Subcutaneous adipose tissue (tissue), 4 donors: ENCODE results near the gene USP35. TPM values are rescaled to one million over a fixed set of nuclear protein-coding genes. Genes with fewer than 3 reads are reported as not detected.

Source experiments
- total RNA-seq, 4 donors: library from RNA; depleted of rRNA; stranded (reverse); fragments of >200 nt; gene quantifications; one replicate each; pipeline ENCODE4 v1.1.0, GENCODE V29; 2016
- TF ChIP-seq, protein P1 (sequence below): fragments of 450-650 bp; IDR thresholded peaks from one replicate; pipeline ENCODE4 v1.5.1; 2016; ENCODE audit warnings: low read depth, mild to moderate bottlenecking, control low read depth, antibody characterized with exemption, moderate library complexity

USP35 gene
- total RNA-seq, 4 donors from 2014 or later, result 6.8 to 13.2 (median 9.8) TPM

DNA sequence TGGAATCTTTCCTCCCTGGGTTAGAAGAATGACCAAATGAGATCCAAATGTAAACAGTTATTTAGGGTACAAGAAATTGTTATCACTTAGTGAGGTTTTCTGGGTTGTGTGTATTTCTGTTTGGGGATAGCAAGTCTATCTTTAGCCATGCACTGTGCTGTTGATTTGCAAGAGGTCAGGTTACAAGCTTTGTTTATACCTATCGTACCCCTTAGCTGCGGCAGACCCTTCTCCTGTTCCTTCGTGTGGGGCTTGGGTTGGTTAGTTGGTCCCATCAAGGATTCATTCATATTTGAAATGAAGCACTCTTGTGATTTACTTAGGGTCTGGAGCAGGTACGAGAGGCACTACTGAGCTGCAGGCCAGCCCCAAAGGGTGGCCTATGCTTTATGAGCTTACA, 72.6 kb downstream of the USP35 start:
- TF ChIP-seq, protein P1, sequence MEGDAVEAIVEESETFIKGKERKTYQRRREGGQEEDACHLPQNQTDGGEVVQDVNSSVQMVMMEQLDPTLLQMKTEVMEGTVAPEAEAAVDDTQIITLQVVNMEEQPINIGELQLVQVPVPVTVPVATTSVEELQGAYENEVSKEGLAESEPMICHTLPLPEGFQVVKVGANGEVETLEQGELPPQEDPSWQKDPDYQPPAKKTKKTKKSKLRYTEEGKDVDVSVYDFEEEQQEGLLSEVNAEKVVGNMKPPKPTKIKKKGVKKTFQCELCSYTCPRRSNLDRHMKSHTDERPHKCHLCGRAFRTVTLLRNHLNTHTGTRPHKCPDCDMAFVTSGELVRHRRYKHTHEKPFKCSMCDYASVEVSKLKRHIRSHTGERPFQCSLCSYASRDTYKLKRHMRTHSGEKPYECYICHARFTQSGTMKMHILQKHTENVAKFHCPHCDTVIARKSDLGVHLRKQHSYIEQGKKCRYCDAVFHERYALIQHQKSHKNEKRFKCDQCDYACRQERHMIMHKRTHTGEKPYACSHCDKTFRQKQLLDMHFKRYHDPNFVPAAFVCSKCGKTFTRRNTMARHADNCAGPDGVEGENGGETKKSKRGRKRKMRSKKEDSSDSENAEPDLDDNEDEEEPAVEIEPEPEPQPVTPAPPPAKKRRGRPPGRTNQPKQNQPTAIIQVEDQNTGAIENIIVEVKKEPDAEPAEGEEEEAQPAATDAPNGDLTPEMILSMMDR, result no peak

DNA sequence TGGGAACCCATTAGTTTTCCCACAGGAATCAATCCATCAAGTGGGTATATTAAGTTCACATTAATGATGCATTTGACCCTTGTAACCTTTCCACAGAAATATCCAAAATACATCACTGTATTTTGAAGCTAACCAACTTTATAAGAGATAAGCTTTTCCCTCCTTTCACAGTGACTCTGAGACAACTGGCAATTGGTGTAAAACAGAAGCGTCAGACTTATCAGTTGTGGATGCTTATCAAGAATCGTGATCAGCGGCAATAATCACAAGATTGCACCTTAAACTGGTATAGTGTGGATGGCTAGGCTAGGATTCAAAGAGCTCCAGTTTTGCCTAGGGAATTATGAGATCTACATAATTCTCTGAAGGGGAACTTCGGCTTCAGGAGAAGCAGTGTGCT, 73.1 kb downstream of the USP35 start:
- TF ChIP-seq, protein P1, result no peak

DNA sequence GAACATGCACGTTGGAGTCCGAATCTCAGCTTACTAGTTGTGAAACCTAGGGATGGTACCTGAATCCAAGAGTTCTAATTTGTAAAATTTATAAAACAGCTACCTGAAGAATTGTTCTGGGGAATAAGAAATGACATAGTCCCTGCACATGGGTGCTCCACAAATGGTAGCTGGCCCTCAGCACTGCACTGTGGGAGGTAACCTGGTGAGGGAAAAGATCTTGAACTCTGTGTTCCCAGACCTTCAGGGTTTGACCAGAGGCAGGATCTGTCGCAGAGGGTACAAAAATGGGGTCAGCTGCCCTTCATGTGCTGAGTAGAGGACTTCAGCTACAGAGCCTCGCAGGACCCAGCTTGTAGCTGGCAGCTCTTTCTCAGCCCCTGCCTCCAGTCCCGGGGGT, 73.5 kb downstream of the USP35 start:
- TF ChIP-seq, protein P1, result no peak

DNA sequence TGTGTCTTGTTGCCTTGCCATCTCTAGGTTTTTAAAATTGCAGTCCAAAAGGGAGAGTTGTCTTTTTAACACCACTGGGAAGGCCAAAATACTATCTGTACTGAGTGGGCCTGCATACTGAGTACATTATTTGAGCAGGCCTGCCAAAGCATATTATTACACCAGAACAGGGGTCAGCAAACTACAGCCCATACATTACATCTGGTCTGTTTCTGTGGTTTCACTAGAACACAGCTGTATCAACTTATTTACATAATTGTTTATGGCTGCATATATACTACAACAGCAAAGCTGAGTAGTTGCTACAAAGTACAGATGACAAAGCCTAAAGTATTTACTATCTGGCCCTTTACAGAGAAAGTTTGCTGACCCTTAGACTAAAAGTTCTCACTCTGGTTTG, 74.0 kb downstream of the USP35 start:
- TF ChIP-seq, protein P1, result no peak

Other genes with a start within 250 kb of the USP35 start
- gene INTS4, start 194.3 kb upstream of the USP35 start, total RNA-seq, result 10 to 100 TPM; 30.3 to 41.5 (median 34.3) TPM
- gene KCTD14, start 165.6 kb upstream of the USP35 start, total RNA-seq, result 1 to 10 TPM in 1 of 4 donors, under 1 TPM in 3; 0.68 to 2.2 (median 0.88) TPM
- gene THRSP, start 125.1 kb upstream of the USP35 start, total RNA-seq, result 100 to 1,000 TPM in 2 of 4 donors, 10 to 100 TPM in 2; 24.8 to 228 (median 81.8) TPM
- 100 to 1,000 TPM in 2 of 4 donors, 10 to 100 TPM in 2; 87.8 to 113 (median 96.6) TPM for gene NDUFC2, start 109.1 kb upstream of the USP35 start, total RNA-seq
- 10 to 100 TPM; 22.4 to 73.0 (median 27.8) TPM for gene ALG8, start 49.3 kb upstream of the USP35 start, total RNA-seq
- gene KCTD21, start 293 bp upstream of the USP35 start, total RNA-seq, result 10 to 100 TPM; 10.6 to 16.1 (median 11.7) TPM
- 10 to 100 TPM; 23.3 to 65.6 (median 58.8) TPM for gene GAB2, start 228.9 kb downstream of the USP35 start, total RNA-seq